LHCN-M2 (cell line): Measurements from ENCODE around the gene LRRC8C. TPM values are rescaled to one million over a fixed set of nuclear protein-coding genes. Genes with fewer than 3 reads are reported as not detected.
A peak's percentile ranks its signal among the peaks of the same experiment; 100 is the strongest.

Experiments
- DNase-seq: peaks from one replicate; pipeline ENCODE4 v3.0.0-alpha.2; 2012; ENCODE audit warnings: low read depth
- total RNA-seq: library from RNA; depleted of rRNA; stranded (reverse); fragments of >200 nt; gene quantifications from 2 replicates; pipeline ENCODE4 v1.2.3, GENCODE V29; 2014

Gene LRRC8C
- total RNA-seq, 1 experiment from 2014 or later: 4.8 TPM

DNA sequence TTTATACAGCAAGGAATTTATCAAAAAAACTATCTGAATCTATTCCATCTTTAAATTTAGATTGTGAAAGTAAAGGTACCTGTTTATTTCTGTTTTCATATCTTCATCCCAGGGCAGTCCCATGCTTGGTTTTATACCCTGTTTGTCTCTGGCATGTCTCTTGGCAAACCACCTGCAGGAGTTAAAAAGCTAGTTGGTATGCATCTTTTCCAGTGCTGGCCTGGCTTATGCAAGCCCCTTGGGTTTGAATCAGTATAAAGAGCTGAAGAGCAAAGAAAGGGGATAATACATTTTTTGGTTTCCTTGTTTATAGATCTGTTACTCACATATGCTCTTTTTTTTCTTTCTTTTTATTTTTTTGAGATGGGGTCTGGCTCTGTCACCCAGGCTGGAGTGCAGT, 37.8 kb downstream of the LRRC8C start:
- DNase-seq: no peak

DNA sequence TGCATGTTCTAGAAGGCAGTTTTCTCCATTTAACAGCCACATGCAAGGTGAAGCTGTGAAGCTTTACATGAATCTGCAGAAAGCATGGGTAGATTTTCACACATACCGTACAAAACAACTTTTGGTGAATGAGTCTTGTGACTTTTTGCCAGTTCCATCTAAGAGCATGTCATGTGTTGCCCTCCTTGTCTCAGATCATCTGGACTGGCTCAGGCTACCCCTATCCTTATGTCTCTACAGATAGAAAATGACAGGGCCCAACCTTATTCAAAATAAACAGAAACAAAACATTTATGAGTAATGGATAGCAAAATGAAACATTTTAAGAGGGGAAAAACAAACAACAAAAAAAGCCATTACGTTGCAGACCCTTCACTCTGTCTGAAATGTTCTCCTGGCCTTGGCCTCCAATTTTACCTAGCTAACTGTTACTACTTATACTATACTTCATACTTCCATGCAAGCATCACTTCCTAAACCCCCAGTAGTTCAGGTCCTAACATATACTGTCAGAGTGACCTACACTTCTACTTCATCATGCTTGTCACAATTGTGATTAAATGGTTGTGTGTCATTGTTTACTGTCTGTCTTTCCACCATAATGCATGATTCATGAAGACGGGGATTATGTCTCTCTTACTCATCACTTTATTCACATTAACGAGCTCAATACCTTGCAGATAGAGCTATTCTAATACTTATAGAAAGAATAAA, 39.0 kb downstream of the LRRC8C start:
- DNase-seq: peak; percentile 59

DNA sequence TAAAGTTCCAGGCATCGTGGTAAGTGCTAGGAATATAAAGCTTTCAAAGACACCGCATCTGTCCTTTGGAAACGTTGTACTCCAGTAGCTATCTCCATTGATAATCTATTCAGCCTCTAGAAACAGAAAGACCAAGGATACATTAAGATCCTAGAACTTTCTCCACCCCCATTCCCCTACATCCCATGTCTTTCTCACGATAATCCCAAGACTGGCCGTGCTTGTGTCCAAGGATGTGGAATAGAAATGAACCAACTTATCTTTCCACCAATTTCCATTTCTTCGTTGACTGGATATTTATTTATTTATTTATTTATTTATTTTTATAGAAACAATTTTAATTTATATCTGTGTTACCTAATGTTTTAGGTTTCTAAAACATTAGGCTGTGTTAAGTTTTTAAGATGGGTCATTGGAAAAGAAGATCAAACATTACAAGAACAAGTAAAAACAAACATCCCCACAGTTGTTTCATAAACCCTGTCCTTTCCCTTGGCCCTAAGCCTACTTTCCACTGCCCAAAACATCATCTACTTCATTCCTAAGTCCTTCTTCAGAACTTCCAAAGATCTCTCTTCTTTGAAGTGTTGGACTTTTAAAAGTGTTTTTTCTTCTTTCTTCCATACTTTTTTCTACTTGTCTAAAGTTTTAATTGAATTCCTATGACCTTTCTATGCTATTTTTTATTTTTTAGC, 39.7 kb downstream of the LRRC8C start:
- no peak for DNase-seq

DNA sequence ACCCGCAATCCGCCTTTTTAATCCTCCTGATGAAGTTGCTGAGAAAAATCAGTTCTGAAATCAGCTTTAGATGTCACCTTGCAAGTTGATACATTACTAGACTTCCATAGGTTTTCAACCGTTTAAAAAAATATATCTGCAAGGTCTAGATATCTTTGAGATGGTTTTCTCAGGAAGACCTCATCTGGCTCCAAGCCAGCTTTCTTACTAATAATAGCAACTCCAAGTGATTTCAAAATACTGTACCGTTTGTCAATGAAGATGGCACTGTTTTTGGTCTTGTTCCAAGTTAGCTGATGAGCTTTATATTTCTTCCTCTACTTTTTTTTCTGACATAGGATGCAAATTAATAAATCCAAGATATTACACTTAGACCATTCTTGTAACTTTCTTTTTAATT, 40.3 kb downstream of the LRRC8C start:
- peak; percentile 12 for DNase-seq

DNA sequence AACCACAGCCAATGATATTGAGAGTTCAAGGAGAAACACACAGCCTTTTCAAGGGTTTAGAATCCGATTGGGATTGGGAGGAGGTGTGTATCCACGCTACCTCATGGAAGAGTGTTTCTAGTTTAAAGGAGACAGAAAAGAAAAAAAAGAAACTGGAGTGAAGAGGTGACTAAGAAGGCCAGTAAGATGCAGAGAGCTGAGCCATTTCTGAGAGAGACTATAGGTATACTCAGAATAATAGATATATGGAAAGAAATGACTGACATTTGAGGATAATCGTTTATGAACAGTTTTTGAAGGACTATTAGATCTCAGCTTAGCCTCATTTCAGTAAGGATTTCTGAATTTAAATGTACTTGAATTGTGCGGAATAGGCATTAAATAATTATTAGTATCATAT, 42.8 kb downstream of the LRRC8C start:
- no peak for DNase-seq

DNA sequence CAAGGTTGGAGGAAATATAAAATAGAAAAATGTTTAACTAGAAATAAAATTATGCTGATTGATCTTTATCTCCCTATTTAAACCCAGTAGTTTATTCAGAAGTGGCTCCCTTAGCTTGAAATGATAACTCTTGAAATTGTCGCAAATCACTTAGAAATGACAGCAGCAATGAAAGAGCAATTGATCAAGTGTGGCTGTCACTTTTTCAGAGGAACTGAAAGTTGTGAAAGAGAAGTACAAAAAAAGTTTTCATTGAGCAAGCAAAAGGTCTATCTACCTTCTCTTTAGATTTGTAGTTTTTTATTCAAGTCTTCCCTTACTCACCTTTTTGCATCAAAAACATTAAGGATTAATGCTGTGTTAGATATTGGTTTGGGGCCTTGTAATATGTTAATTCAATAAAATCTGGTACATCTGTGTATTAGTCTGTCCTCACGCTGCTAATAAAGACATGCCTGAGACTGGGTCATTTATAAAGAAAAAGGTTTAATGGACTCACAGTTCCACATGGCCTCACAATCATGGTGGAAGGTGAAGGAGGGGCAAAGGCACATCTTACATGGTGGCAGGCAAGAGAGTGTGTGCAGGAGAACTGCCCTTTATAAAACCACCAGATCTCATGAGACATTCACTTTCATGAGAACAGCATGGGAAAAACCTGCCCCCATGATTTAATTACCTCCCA, 48.3 kb downstream of the LRRC8C start:
- no peak for DNase-seq

DNA sequence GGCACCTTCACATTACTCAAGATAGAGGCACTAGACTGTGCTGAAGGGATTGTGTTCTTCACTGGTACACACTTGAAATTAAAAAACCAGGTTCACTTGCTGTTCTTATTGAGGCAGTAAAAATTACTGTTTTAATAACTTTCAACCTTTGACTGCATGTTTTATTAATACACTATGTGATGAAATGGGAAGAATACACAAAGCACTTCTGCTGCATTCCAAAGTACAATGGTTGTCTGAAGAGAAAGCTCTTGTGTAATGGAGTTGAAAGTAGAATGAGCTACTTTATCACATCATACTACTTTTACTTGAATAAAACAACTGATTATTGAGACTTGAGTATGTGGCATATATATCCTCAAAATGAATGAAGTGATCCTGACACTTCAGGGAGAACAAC, 49.7 kb downstream of the LRRC8C start:
- no peak for DNase-seq

DNA sequence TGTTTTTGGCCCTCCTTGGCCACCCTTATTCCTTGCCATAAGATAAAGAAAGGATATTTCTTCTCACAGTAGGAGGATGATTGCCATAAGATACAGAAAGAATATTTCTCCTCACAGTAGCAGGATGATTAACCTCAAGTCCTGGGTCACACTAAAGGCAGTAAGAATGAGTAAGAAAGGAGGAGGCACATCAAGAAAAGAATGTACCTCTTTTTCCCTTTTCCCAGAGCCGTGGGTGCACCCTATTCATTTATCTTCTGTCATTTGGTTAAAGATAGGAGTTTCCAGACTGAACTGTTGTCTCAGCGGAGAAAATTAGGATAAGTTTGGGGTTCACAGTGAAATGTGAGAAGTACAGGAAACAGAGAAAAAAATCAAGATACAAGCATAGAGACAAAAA, 52.5 kb downstream of the LRRC8C start:
- DNase-seq: no peak

DNA sequence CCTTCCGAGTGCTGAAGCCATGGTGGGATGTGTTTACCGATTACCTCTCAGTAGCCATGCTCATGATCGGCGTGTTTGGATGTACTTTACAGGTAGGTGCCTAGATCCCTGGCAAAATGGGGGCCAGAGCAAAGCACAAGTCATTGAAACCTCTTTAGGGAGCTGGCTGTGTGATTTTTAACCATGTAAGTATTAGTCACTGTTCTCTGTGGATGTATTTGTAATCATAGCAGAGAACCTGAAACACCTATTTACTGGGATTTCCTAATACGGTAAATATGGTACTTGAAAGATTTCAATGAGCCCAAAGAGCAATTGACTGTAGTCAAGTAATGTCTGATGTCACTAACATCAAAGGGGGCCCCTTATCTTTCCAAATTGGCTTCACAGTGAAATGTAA, 53.6 kb downstream of the LRRC8C start:
- DNase-seq: no peak

DNA sequence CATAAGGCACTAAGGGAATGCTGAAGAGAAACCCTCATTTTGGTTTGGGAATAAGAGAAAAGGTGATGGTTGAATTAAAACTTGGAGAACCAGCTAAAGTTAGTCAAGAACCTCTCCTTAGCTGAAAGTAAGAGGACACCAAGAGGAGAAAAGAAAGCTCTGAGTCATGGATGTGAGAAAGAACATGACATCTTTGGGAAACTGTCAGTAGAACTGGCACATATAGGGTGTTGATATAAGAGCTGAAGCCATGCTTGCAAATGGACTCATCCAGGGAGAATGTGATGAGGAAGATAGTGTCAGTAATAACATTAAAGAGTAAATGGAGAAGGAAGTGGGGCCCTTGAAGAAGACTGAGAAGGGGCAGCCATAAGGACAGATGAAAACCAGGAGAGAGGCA, 54.3 kb downstream of the LRRC8C start:
- no peak for DNase-seq

DNA sequence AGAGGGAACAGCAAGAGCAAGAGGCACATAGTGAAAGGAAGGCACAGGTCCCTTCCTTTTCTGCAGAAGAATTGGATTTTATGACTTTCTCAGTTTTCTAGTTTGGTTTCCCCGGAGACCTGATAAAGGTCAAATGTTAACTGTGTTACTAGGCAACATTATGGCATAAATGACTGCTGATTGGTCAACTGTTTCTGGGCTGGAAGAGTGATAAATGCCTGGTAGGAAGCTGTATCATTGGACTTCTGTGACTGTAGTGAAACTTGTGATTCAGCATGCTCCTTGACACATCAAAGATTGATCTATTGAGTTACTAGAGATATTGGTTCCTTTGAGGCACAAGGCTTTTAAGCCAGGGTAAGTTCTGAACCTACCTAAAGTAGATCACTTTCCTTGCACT, 55.7 kb downstream of the LRRC8C start:
- peak; percentile 30 for DNase-seq

DNA sequence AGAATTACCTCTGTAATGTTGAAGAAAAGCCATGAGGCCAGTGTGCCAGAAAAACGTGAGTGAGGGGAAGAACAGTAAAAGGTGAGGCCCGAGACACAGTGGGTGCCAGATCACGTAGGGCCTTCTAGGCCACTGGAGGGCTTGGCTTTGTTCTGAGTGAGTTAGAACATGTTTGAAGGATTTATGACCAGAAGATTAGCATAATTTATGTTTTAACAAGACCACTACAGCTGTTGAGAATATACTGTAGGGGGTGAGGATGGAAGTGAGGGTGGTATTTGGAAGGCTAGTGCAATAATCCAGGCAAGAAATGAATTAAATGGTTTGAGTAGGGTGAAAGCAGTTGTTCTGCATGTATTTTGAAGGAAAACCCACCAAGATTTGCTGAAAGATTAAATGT, 56.3 kb downstream of the LRRC8C start:
- DNase-seq: no peak

DNA sequence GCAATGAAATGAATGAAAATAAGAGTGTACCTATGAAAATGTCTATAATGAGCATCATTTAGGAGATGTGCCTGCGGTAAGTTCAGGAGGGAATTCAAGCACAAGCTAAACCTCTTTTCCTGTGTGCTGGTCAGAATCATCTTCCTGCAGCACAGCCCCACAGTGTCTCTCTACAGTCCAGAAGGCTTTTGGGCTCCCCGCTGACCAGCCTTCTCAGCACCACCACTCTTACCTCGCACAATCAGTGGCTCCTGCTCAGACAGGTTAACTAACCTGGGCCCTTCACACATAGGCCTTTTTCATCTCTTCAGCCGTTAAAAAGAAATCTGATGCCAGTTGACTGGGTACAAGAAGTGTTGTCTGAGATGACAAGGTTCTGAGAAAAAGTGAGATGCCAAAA, 57.7 kb downstream of the LRRC8C start:
- no peak for DNase-seq

DNA sequence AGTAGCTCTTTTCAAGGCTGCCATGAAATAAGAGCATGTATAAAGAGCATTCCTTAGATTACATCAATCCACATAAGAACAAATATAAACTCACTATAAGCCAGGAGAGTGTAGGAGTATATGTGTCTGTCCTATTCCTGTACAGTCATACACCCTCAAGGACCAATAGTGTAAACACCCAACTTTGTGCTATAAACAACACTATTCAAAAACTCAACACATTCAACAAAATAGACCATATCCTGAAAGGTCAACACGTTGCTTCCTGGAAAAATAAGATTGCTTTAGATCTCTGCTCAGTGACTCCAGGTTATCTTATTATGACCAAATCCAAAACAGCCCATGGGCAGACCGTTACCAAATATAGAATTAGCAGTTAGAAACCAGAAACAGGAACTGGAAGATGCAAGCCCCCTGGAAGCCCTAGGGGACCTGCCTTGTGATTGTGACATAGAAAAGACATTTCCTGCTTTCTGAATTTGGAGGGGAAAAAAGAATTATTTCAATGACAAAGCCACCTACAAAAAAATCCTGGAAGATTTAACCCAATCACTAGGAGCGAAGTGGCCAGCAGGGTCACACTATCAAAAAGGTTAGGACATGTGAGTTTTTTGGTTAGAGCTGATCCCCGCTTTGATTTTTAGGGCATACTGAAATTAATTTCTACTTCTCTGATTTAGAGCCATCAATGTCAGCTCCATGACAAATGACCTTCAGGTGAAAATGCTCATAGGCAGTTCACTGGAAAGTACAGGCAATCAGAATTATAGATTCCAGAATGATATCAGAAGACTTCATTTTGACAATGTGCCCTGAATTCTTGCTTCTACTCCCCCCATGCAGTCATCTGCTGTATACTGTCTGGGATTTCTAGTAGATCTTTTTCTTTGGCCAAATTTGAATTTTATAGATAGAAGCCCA, 59.9 kb downstream of the LRRC8C start:
- DNase-seq: no peak

DNA sequence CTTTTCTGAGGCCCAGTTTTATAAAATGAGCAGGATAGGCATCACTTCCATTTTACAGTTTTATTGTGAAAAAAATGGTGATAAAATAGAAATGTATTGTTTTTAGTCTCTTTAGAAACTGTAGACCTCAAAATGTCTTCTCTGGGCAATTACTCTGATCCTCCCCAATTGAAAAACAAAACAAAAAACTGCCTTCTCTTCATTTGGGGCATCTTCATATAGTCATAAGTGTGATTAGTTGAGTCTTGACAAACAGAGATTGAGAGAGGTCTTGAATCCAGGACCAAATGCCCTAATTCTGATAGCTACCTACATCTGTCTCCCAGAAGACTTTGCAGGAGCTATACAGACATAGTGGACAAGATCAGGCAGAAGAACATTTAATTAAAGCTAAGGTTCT, 62.9 kb downstream of the LRRC8C start:
- DNase-seq: no peak

DNA sequence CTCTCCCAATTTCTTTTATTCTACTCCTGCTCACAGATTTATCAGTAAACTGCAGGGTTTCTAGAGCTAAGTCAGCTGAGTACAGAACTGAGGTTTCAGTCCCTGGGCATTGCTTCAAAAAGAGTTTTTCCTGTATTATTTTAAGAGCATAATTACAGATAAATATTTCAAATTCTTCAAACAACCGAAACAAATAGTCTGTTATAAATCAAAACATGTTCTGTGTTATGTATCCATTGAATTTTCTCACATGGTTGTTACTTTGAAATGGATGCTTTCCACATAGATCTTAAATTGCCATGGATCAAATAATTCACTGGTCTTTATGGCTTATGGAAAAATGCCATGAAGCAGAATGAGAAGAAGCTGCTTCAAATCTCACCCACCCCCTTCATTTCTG, 64.5 kb downstream of the LRRC8C start:
- DNase-seq: no peak

DNA sequence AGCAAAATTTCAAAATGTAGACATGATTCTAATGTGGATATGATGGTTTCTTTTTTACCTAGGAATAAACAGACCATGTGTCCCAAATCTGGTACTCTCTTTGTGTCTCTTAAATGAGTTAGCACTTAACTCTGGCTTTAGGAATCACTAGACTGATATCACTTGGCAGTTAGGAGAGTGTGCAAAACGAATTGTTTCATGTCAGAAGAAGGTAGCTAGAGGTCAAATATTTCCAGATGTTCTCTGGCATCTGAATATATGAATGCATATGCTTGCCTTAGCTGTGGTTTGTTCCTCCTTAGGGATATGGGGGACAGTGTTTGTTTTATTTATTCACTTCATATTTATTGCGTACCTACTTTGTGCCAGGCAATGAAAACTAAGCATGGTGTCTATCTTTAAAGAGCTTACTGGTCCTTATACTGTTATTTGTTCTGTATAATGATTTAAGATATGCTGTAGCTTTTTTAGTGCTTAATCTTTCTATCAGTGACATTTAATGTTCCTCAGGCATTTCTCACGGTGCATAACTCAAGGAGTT, 65.2 kb downstream of the LRRC8C start:
- peak; percentile 8 for DNase-seq

DNA sequence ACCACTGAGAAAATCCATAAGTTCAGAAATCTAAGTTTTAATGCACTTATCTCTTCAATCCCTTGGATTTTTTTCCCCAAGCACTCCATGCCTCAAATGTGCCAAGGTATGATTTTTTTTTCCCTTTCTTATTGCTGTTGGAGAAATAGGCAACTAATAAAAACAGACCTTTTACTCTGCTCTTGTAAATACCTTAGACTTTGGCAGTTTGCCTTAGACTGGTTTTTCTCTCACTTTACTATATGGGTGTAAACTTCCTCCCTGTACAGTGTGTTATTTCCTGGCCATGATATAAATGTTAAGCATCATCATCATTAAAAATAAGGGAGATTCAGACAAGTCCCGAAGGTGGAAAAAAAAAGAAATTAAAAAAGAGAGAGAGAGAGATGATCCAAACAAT, 65.7 kb downstream of the LRRC8C start:
- no peak for DNase-seq

DNA sequence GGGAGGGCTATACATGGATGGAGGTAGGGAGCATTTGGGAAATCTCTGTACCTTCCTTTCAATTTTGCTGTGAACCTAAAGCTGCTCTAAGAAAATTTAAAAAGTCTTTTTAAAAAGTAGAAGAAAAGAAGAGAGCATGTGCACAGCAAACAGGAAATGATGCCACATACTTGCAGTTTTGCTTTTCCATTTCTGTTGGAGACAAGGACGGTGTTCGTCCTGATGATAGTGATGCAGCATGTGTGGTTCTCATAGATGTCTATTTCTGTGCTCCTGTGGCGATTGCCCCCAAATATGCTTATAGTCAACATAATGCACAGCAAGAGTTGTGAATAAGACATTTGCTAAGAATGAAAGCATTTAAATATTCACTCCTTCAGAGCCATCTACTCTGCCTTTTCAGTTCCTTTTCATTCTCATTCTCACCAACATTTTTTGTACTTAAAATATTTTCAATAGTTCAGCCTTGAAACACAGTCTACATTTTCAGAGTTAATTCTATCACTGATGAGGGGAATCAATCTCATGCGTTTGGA, 66.6 kb downstream of the LRRC8C start:
- no peak for DNase-seq

DNA sequence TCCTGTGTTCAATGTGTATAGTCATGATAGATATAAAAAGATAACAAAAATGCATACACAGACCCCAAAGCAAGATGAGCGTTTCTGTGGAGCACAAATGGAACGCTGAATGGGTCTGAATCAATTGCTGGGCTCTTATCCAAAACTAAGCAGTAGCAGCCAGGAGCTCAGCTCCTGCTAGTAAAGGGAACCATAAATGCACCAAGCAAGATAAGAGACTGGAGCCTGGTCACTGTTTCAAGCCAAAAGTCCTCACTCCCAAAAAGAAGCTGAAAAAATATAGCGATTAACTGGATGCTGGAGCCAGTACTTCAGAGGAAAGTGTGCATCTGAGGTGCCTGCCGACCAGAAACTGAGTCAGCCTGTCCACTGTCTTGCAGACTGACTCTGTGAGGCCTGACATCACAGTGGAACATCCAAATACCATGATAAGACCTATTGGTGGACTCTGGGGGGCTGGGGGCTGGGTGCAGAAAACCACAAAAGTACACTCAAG, 68.9 kb downstream of the LRRC8C start:
- no peak for DNase-seq

DNA sequence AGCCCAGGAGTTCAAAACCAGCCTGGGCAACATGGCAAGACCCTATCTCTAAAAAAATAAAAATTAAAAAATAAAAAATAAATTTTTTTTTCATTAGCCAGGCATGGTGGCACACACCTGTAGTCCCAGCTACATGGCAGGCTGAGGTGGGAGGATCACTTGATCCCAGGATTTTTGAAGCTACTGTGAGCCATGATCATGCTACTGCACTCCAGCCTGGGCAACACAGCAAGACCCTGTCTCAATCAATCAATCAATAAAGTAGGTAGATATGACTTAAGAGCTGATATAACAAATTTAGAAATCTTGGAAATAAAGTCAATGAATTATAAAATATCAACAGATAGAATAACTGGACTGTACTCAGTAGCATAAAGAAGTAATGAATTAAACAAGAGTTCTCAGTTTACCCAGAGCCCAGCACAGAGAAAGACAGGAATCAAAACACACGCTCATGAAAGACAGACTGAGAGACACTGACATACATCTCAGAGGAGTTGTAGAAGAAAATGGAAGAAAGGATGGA, 69.7 kb downstream of the LRRC8C start:
- no peak for DNase-seq
